BJ (cell line): ENCODE results near the gene CENPB. TPM values are rescaled to one million over a fixed set of nuclear protein-coding genes. Genes with fewer than 3 reads are reported as not detected.

Source experiments
- CTCF ChIA-PET: fragments of 350-600 bp; formaldehyde crosslinking; extraction: SDS; loops from one replicate; lab custom pipeline; 2021; ENCODE audit warnings: antibody characterized with exemption, inconsistent platforms; lab: Yijun Ruan, JAX
- POLR2A ChIA-PET: fragments of 300-600 bp; sonication (Branson Sonifier 250); formaldehyde crosslinking; extraction: SDS; loops from one replicate; lab custom pipeline; 2021; ENCODE audit warnings: antibody characterized with exemption; lab: Charles Lee
- DNase-seq: peaks from one replicate; pipeline ENCODE4 v3.0.0-alpha.2; 2011; ENCODE audit warnings: low read depth
- H3K27me3 ChIP-seq: 2 replicates; pipeline ENCODE4 v1.6.0; 2011; ENCODE audit warnings: low read length; ENCODE audit not compliant: control insufficient read depth, insufficient read depth
- H3K36me3 ChIP-seq: 2 replicates; pipeline ENCODE4 v1.5.1; 2011; ENCODE audit warnings: low read length; ENCODE audit not compliant: control insufficient read depth, insufficient read depth
- H3K4me3 ChIP-seq: 2 replicates; pipeline ENCODE4 v1.5.1; 2011; ENCODE audit warnings: low read depth, mild to moderate bottlenecking, control low read depth, low read length
- CTCF ChIP-seq: IDR thresholded peaks from 2 replicates; pipeline ENCODE4 v1.5.1; 2011; ENCODE audit warnings: low read depth, mild to moderate bottlenecking, control low read depth, inconsistent platforms, low read length, moderate library complexity; ENCODE audit not compliant: insufficient read depth
- polyA plus RNA-seq: library from polyadenylated mRNA; depleted of rRNA; stranded (reverse); fragments of >200 nt; gene quantifications from 2 replicates; pipeline ENCODE4 v1.2.3, GENCODE V29; 2011

The CENPB gene
- polyA plus RNA-seq, 1 experiment = 47.5 TPM

GRCh38 chr20:3788685-3789155 lies 2.2 kb upstream of the CENPB start:
- no peaks in the 10 kb centered on the region for H3K27me3 ChIP-seq
- H3K36me3 ChIP-seq = peaks cover 2% of the 10 kb centered on the region; the same call in 1 of the 2 replicates
- CTCF ChIA-PET = interaction anchor here (3.8 to 12.0 kb wide), 2 partner anchors 29 to 66 kb away, joined by 21 to 248 read pairs; partner anchors contain the start of gene AP5S1
- no peak for DNase-seq
- H3K4me3 ChIP-seq = no peak overlapping the region
- no peak for TF ChIP-seq CTCF
- POLR2A ChIA-PET = no interaction called here

- CTCF ChIA-PET = interaction anchor here (0.8 to 12.0 kb wide), 13 partner anchors 9 to 297 kb away, joined by 3 to 248 read pairs (median 5); partner anchors contain the start of genes AP5S1 and CDC25B
- Histone ChIP-seq H3K27me3 (no peaks in the 10 kb centered on the region), H3K4me3 (peak overlapping the region; percentile 19), H3K36me3 (peaks cover 4% of the 10 kb centered on the region; the same call in 1 of the 2 replicates)
- DNase-seq = no peak
- TF ChIP-seq CTCF = no peak
- POLR2A ChIA-PET = interaction anchor here (1.6 kb wide), 1 partner anchor 33 kb away, joined by 4 read pairs; the partner anchor contains the start of gene AP5S1
These were observed 929 bp upstream of the CENPB start for GRCh38 chr20:3787324-3788014.

- Histone ChIP-seq H3K4me3 (peak overlapping the region; percentile 71), H3K27me3 (no peaks in the 10 kb centered on the region), H3K36me3 (peaks cover 4% of the 10 kb centered on the region; the same call in 1 of the 2 replicates)
- ChIA-PET POLR2A (interaction anchor here (1.6 kb wide), 1 partner anchor 34 kb away, joined by 4 read pairs; the partner anchor contains the start of gene AP5S1), CTCF (interaction anchor here (0.6 to 12.0 kb wide), 21 partner anchors 9 to 299 kb away, joined by 3 to 248 read pairs (median 5); partner anchors contain the start of genes ADISSP, AP5S1 and CDC25B)
- no peak for DNase-seq
- TF ChIP-seq CTCF = no peak
These were observed 435 bp downstream of the CENPB start for GRCh38 chr20:3786126-3786484.

GRCh38 chr20:3785240-3786125 lies 1.1 kb downstream of the CENPB start:
- Histone ChIP-seq H3K4me3 (peak overlapping the region; percentile 71), H3K27me3 (no peaks in the 10 kb centered on the region), H3K36me3 (peaks cover 4% of the 10 kb centered on the region; the same call in 1 of the 2 replicates)
- ChIA-PET POLR2A (no interaction called here), CTCF (interaction anchor here (0.8 to 12.0 kb wide), 13 partner anchors 17 to 109 kb away, joined by 3 to 248 read pairs (median 5); partner anchors contain the start of genes ADISSP and AP5S1)
- DNase-seq = no peak
- no peak for TF ChIP-seq CTCF
